Muscle layer of colon (tissue), 2 donors: ENCODE measurements around the gene TNFSF9.
A peak's percentile ranks its signal among the peaks of the same experiment; 100 is the strongest.
"Not testable (repeated sequence)": the region's sequence is repeated elsewhere in the genome, so short reads cannot be mapped to it uniquely, and the experiment has no call there.

Experiments used
- H3K27ac ChIP-seq: one replicate; pipeline ENCODE4 v1.7.0; 2013; ENCODE audit warnings: low read depth, mild to moderate bottlenecking, low read length, moderate library complexity
- H3K27me3 ChIP-seq, 2 donors: one replicate each; pipeline ENCODE4 v1.7.0; 2013; ENCODE audit warnings: low read length in 2 of 2, mild to moderate bottlenecking in 2 of 2; ENCODE audit not compliant: insufficient read depth in 2 of 2, control insufficient read depth in 1 of 2
- H3K36me3 ChIP-seq: one replicate; pipeline ENCODE4 v1.7.0; 2013; ENCODE audit warnings: mild to moderate bottlenecking, low read length; ENCODE audit not compliant: insufficient read depth
- H3K4me1 ChIP-seq: one replicate; pipeline ENCODE4 v1.7.0; 2013; ENCODE audit warnings: mild to moderate bottlenecking, low read length; ENCODE audit not compliant: insufficient read depth
- H3K4me3 ChIP-seq, 2 donors: one replicate each; pipeline ENCODE4 v1.7.0; 2013; ENCODE audit warnings: low read length in 2 of 2, low read depth in 1 of 2, mild to moderate bottlenecking in 1 of 2, moderate library complexity in 1 of 2
- H3K9ac ChIP-seq: one replicate; pipeline ENCODE4 v1.7.0; 2013; ENCODE audit warnings: low read length
- H3K9me3 ChIP-seq: one replicate; pipeline ENCODE4 v1.7.0; 2013; ENCODE audit warnings: mild to moderate bottlenecking, low read length
- donor health status: abdominal sarcoma.
- donor health status: Adenocarcinoma of cecum.

Gene TNFSF9

DNA sequence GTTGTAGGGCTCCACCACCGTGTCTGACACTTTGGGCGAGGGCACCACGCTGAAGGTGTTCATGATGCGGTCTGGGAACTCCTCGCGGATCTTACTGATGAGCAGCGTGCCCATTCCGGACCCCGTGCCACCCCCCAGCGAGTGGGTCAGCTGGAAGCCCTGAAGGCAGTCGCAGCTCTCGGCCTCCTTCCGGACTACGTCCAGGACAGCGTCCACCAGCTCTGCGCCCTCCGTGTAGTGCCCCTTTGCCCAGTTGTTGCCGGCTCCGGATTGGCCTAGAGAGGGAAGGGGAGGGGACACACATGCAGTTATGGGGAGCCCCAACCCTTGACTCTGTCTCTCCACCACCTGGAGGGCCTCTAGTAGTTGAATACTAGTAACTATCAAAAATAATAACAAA is 34.9 kb upstream of the TNFSF9 start:
- H3K27me3 ChIP-seq = peaks cover 5 to 8% of the 10 kb centered on the region in 2 donors
- no peak overlapping the region for H3K4me3 ChIP-seq
- no peaks in the 10 kb centered on the region for H3K4me1 ChIP-seq
- no peak overlapping the region for H3K27ac ChIP-seq
- H3K36me3 ChIP-seq = no peaks in the 10 kb centered on the region
- H3K9ac ChIP-seq = no peak overlapping the region
- H3K9me3 ChIP-seq = peaks cover 6% of the 10 kb centered on the region

- Histone ChIP-seq H3K9me3 (no peaks in the 10 kb centered on the region), H3K4me1 (no peaks in the 10 kb centered on the region), H3K4me3 (no peak overlapping the region), H3K27me3 (peaks cover 11 to 29% of the 10 kb centered on the region in 2 donors), H3K36me3 (no peaks in the 10 kb centered on the region), H3K27ac (no peak overlapping the region), H3K9ac (no peak overlapping the region)
These were observed 32.4 kb upstream of the TNFSF9 start for GRCh38 chr19:6498294-6499036.

DNA sequence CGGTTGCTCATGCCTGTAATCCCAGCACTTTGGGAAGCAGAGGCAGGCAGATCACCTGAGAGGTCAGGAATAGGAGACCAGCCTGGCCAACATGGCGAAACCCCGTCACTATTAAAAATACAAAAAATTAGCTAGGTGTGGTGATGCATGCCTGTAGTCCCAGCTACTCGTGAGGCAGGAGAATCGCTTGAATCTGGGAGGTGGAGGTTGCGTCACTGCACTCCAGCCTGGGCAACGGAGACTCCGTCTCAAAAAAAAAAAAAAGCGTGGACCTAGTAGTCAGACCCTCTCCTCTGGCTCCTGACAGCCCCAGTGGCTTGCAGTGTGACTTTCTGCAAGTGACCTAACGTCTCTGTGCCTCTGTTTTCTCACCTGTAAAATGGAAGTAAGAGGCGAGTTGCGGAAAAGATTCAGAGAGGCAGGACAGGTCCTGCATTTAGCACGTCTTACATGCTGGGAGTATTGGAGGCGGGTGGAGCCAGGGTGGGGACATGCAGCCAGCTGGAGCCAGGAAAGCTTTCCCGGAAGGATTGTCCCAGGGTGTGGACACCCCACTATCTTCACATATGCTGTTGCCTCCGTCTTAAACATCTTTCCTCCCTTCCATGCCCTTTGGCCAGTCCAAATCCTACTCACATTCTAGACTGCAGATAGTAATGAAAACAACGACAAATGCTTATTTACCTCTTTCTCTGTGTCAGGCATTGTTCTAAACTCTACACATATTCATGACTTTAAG is 31.6 kb upstream of the TNFSF9 start:
- H3K4me1 ChIP-seq = no peaks in the 10 kb centered on the region
- H3K9me3 ChIP-seq = no peaks in the 10 kb centered on the region
- H3K4me3 ChIP-seq = no peak overlapping the region
- peaks cover 11 to 29% of the 10 kb centered on the region in 2 donors for H3K27me3 ChIP-seq
- no peak overlapping the region for H3K9ac ChIP-seq
- H3K36me3 ChIP-seq = no peaks in the 10 kb centered on the region
- no peak overlapping the region for H3K27ac ChIP-seq

DNA sequence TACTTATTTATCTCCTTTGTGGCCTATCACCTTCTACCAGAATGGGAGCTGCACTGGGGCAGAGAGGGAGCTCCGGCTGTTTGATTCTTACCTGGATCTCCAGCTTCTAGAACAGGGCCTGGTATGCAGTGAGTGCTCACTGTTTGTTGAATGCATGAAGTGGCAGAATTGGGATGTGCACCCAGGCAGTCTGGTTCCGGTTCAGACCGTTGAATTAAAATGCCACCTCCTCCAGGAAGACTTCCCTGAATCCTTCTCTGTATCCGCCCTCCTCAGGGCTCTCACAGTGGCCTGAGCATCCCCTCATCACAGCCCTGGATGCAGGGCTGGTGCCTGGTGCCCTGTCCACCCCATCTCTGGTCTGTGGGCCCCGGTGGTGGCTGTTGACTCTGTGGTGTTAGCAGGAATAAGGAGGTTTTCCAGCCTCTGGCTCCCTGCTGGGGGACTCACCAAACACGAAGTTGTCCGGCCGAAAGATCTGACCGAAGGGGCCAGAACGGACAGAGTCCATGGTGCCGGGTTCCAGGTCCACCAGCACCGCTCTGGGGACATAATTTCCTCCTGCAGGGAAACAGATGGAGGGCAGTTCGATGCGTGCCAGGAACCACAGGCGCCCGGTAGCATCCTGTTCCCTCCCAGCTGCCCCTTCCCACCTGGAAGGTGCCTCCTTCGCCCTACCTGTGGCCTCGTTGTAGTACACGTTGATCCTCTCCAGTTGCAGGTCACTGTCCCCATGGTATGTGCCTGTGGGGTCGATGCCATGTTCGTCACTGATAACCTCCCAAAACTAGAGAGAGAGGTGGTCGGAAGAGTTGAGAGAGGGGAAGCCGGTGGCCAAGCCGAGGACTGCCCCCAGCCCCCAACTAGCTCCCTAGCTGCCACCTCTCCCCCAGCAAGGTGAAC is 29.7 kb upstream of the TNFSF9 start:
- Histone ChIP-seq H3K9me3 (no peaks in the 10 kb centered on the region), H3K9ac (no peak overlapping the region), H3K36me3 (no peaks in the 10 kb centered on the region), H3K4me1 (no peaks in the 10 kb centered on the region), H3K27me3 (peaks cover 11 to 29% of the 10 kb centered on the region in 2 donors), H3K27ac (no peak overlapping the region), H3K4me3 (no peak overlapping the region)

GRCh38 chr19:6501740-6502648 is 28.8 kb upstream of the TNFSF9 start, which contains the start of gene TUBB4A:
Gene TUBB4A, minus strand, starts transcription at chr19:6502309. Its CDS starts 97 bp downstream, at chr19:6502212.
- Histone ChIP-seq H3K4me1 (no peaks in the 10 kb centered on the region), H3K27me3 (peaks cover 11 to 29% of the 10 kb centered on the region in 2 donors), H3K27ac (no peak within 1 kb of the TSS), H3K9me3 (no peaks in the 10 kb centered on the region), H3K36me3 (no peaks in the 10 kb centered on the region), H3K4me3 (peak within 1 kb of the TSS in 1 of 2 donors; percentile 50), H3K9ac (no peak within 1 kb of the TSS)

DNA sequence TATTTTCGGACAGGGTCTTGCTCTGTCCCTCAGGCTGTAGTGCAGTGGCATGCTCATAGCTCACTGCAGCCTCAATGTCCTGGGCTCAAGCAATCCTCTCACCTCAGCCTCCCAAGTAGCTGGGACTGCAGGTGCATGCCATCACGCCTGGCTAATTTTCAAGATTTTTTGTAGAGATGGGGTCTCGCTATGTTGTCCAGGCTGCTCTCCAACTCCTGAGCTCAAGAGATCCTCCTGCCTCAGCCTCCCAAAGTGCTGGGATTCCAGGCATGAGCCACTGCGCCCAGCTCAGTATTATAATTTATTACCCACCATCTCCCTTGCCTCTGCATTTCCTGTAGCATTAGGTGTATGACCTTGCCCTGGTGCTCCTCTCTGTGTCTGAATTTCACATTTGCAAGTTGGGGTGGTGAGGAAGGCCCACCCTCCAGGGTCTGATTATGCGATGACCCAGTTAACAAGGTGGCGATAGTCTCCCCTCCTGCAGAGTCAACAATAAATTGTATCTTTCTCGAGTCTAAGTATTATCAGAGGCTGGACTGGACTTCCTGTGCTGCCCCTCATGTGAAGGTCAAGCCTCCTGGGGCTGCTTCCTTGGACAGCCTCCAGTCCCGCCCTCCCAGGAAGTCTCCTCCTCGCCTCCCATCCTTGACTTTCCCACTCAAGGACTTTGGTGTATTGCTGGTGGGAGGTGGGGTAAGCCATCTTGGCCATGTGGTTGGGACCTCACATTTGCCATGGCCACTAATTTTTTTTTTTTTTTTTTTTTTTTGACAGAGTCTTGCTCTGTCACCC is 27.2 kb upstream of the TNFSF9 start:
- H3K36me3 ChIP-seq = no peaks in the 10 kb centered on the region
- H3K27ac ChIP-seq = no peak overlapping the region
- H3K4me1 ChIP-seq = no peaks in the 10 kb centered on the region
- H3K27me3 ChIP-seq = peaks cover 11 to 29% of the 10 kb centered on the region in 2 donors
- H3K9ac ChIP-seq = no peak overlapping the region
- no peak overlapping the region for H3K4me3 ChIP-seq
- no peaks in the 10 kb centered on the region for H3K9me3 ChIP-seq

- not testable (repeated sequence) for H3K9ac ChIP-seq, H3K36me3 ChIP-seq, H3K4me3 ChIP-seq, H3K27me3 ChIP-seq, H3K9me3 ChIP-seq, H3K27ac ChIP-seq, H3K4me1 ChIP-seq
These were observed 22.6 kb upstream of the TNFSF9 start for GRCh38 chr19:6508028-6508771.

- Histone ChIP-seq H3K4me1 (no peaks in the 10 kb centered on the region), H3K27ac (no peak overlapping the region), H3K9ac (no peak overlapping the region), H3K4me3 (no peak overlapping the region), H3K9me3 (no peaks in the 10 kb centered on the region), H3K27me3 (no peaks in the 10 kb centered on the region), H3K36me3 (no peaks in the 10 kb centered on the region)
These were observed 21.5 kb upstream of the TNFSF9 start for GRCh38 chr19:6509118-6509971.

- Histone ChIP-seq H3K36me3 (no peaks in the 10 kb centered on the region), H3K9me3 (no peaks in the 10 kb centered on the region), H3K4me3 (no peak overlapping the region), H3K27ac (no peak overlapping the region), H3K27me3 (no peaks in the 10 kb centered on the region), H3K4me1 (no peaks in the 10 kb centered on the region), H3K9ac (no peak overlapping the region)
These were observed 20.2 kb upstream of the TNFSF9 start for GRCh38 chr19:6510618-6511017.
